ELF-1 (cell line): ENCODE data around the gene FMNL2.
"Not testable (repeated sequence)": the region's sequence is repeated elsewhere in the genome, so short reads cannot be mapped to it uniquely, and the experiment has no call there.

Experiments used
- DNase-seq: peaks from one replicate; pipeline ENCODE4 v3.0.0-alpha.2; 2016; ENCODE audit warnings: low read depth, low spot score

FMNL2 gene

DNA sequence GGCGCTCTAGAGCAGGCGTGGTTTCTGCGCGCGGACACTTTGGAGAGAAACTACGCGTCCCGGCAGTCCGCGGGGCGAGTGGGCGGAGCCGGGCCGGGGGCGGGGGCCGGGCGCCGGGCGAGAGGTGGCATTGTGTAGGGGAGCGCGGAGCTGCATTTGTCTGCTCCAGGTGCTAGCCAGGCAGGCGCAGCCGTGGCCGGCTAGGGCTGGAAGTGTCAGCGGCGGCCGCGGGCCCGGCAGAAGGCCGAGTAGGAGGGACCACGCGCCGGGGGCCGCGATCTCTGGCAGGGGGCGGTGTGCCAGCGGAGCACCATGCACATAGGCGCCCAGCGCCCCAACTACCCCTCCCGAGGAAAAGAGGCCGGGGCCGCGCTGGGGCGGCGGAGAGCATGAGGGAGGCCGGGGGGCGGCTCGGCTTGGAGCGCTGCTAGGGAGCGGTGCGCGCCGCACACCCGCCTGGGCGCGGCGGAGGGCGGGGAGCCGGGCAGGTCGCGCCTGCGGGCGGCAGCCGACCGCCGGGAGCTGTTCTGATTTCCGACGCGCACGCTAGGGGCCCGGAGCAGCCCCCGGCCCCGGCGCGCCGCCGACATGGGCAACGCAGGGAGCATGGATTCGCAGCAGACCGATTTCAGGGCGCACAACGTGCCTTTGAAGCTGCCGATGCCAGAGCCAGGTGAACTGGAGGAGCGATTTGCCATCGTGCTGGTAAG lies at the start of gene FMNL2:
Gene FMNL2, plus strand, starts transcription at position 159 of the 710 bp plus-strand sequence.
- peak; percentile 91 for DNase-seq

GRCh38 chr2:152292991-152293390 lies 42.0 kb upstream of the FMNL2 start:
- no peak for DNase-seq

- DNase-seq: no peak
Observed at GRCh38 chr2:152297715-152298114, 37.3 kb upstream of the FMNL2 start.

DNA sequence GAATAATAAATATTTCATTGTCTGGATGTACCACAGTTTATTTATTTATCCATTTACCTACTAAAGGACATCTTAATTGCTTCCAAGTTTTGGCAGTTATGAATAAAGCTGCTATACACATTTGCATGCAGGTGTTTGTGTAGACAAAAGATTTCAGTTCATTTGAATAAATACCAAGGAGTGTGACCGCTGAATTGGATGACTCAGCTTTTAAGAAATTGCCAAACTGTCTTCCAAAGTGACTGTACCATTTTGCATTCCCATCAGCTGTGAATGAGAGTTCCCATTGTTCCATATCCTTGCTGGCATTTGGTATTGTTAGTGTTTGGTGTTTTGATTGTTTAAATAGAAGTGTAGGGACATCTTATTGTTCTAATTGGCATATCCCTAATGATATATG lies 36.2 kb upstream of the FMNL2 start:
- no peak for DNase-seq

DNA sequence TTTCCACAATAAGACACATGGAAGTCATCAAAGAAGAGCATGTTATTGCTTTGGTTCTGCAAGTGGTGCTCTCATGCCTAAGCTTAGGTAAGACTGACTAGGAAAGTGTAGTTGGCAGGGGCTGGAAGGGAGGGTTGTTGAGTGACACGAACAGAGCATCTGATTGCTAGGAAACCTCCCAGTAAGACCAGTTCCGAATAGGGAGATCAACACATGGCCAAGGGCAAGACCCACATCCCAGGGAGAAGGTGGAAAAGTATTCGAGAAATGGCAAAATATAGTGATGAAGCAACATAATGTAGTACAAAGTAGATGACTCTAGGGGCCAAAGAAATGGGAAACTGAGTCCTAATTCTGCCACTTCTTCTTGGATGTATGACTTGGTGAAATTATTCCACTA lies 33.8 kb upstream of the FMNL2 start:
- no peak for DNase-seq

GRCh38 chr2:152303951-152304350 lies 31.0 kb upstream of the FMNL2 start:
- no peak for DNase-seq

- DNase-seq: peak; percentile 20
Observed at GRCh38 chr2:152304836-152305235, 30.1 kb upstream of the FMNL2 start.

DNA sequence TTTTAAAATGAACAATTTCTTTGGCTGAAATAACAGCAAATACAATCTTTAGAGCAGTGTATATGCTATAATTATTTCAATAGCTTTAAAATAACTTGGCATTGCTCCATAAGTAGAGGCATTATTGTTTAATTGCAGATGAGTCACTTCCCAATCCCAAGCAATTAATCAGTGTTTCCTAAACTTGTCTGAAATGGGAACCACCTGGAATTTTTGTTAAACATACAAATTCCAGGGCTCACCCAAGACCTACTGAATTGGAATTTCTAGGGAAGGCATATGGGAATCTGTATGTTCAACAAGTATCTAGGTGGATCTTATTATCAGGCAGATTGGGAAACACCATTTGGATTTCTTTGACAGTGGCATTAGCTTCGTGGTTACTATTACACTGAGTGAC lies 27.1 kb upstream of the FMNL2 start:
- no peak for DNase-seq

- no peak for DNase-seq
Observed at GRCh38 chr2:152309352-152310214, 25.4 kb upstream of the FMNL2 start.

- DNase-seq: no peak
Observed at GRCh38 chr2:152319822-152320570, 15.0 kb upstream of the FMNL2 start.

- DNase-seq: peak; percentile 34
Observed at GRCh38 chr2:152320814-152321213, 14.2 kb upstream of the FMNL2 start.

GRCh38 chr2:152322222-152322621 lies 12.8 kb upstream of the FMNL2 start:
- DNase-seq: no peak

DNA sequence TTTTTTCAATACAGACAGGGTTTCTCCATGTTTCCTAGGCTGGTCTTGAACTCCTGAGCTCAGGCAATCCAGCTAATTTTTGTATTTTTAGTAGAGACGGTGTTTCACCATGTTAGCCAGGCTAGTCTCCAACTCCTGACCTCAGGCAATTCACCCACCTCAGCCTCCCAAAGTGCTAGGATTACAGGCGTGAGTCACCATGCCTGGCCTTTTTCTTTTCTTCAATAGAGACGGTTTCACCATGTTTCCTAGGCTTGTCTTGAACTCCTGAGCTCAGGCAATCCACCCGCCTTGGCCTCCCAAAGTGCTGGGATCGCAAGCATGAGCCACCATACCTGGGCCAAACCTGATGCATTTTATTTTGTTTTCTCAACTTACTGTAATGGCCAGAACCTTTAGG lies 9.8 kb upstream of the FMNL2 start:
- DNase-seq: not testable (repeated sequence)

DNA sequence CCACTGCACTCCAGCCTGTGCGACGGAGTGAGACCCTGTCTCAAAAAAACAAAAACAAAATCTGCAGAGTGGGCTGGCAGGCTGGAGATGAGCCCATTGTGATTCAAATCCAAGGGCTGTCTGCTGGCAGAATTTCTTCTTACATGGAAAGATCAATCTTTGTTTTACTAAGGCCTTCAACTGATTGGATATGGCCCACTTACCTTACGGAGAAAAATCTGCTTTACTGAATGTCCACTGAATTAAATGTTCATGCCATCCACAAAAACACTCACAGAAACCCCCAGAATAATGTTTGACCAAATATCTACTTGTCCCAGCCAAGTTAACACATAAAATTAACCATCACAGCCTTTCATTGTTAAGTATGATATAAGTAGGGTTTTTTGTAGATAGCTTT lies 8.3 kb upstream of the FMNL2 start:
- no peak for DNase-seq

DNA sequence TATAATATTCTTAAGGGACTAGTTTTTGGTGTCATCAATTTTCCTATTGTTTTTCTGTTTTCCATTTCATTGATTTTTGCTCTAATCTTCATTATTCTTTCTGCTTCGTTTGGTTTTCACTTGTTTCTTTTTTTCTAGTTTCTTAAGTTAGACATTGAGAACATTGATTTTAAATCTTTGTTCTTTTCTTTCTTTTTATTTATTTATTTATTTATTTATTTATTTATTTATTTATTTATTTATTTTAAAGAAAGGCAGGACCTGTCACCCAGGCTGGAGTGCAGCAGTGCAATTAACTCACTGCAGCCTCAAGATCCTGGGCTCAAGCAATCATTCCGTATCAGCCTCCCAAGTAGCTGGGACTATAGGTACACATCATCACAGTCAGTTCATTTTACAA lies 7.0 kb upstream of the FMNL2 start:
- no peak for DNase-seq

- DNase-seq: no peak
Observed at GRCh38 chr2:152330235-152330866, 4.6 kb upstream of the FMNL2 start.

GRCh38 chr2:152334701-152335015 lies 316 bp upstream of the FMNL2 start:
- DNase-seq: no peak

GRCh38 chr2:152335726-152336118 lies 748 bp downstream of the FMNL2 start:
- no peak for DNase-seq

GRCh38 chr2:152336119-152336853 lies 1.3 kb downstream of the FMNL2 start:
- DNase-seq: peak; percentile 73

DNA sequence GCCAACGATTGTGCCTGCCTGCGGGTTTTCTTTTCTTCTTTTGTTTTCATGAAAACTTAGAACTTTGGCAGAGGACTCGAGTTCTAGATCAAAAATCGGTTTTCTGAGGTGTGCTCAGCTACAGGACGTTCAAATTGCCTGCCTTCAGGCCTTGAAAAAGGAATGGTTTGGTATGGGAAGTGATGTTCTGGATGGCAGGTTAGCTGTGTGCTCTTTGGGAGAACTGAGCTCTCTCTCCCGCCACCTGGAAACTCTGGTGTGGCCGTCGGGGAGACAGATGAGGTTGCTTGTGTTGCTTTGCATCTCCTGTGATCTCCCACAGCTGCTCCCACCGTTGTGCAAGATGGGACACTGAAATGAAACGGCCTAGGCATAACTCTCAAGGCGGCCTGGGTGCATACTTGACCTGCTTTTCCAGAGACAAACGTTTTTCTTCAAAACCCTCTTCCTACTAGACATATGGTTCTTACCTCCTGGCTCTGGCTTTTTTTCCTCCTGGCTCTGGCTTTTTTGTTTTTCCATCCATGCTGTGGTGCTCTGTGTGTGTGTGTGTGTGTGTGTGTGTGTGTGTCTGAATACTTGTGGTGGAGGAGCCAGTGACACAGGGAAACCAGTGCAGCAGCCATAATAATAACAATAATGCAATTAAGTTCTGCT lies 2.0 kb downstream of the FMNL2 start:
- peak; percentile 59 for DNase-seq

DNA sequence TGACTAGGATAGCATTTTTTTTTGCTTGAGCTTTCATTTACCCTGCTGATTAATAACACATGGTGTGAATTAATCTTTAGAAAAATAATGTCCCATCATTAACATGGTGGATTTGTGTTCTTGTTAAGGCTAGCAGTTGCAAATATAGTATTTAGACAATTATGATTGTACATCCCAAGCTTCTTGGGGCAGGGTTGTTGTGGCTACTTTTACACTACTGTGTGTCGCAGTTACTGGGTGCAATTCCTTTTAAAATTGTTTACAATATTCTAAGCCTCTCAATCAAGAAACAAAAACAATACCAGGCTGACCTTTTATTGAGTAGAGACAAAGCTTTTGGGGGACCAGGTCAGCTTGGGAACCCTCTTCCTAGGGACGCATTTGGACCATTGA lies 2.5 kb downstream of the FMNL2 start:
- DNase-seq: no peak
